GM19468 (cell line): ENCODE results near the gene AP4E1.

Source experiments
- ATAC-seq: cut with Tn5 transposase; IDR thresholded peaks from one replicate; pipeline ENCODE4 v1.9.1; 2021; ENCODE audit warnings: mild to moderate bottlenecking, moderate library complexity, moderate number of reproducible peaks; ENCODE audit not compliant: unreplicated experiment; ENCODE audit errors: extremely low read depth

Gene AP4E1

GRCh38 chr15:51054535-51054934 is 146.1 kb downstream of the AP4E1 start:
- ATAC-seq, result no peak
